Measurements from ENCODE around the gene CABLES1. TPM values are rescaled to one million over a fixed set of nuclear protein-coding genes. Genes with fewer than 3 reads are reported as not detected.

The CABLES1 gene
- total RNA-seq, 1 donor from 2014 or later: 39.3 TPM

DNA sequence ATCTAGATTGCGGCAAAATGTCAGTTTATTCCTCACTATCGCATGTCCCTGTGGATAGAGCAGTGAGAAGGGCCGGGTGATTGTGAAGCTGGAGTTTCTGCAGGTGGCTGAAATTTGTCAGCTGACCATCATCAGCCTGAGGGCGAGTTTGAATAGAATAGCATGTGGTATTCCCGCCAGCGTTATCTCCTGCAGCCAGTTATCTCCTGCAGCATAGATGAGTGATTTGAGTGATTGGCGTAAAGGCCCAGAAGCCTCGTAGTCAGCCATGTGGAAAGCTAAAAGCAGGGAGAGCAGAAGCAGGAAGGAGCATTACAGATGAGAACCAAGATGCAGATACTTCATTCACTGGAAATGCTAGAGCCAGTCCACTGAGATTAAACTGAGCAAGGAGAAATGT lies 65.5 kb downstream of the CABLES1 start:
- intact Hi-C loops (cut with DNase I): no loop called here
- no peaks in the 10 kb centered on the region for H3K4me1 ChIP-seq
- DNase-seq (ENCODE audit: extremely low spot score in 2 of 2): no peak
- no peak overlapping the region for H3K27ac ChIP-seq
- no peak overlapping the region for H3K4me3 ChIP-seq
- no peaks in the 10 kb centered on the region for H3K36me3 ChIP-seq
- TF ChIP-seq POLR2AphosphoS5 (IDR thresholded peaks at IDR 0.05; ENCODE audit: insufficient read depth in 1 of 2, low read depth in 1 of 2): no peak
- TF ChIP-seq POLR2A (IDR thresholded peaks at IDR 0.05): no peak
- TF ChIP-seq CTCF (IDR thresholded peaks at IDR 0.05): no peak
- H3K9me3 ChIP-seq: no peaks in the 10 kb centered on the region
- no peaks in the 10 kb centered on the region for H3K27me3 ChIP-seq

DNA sequence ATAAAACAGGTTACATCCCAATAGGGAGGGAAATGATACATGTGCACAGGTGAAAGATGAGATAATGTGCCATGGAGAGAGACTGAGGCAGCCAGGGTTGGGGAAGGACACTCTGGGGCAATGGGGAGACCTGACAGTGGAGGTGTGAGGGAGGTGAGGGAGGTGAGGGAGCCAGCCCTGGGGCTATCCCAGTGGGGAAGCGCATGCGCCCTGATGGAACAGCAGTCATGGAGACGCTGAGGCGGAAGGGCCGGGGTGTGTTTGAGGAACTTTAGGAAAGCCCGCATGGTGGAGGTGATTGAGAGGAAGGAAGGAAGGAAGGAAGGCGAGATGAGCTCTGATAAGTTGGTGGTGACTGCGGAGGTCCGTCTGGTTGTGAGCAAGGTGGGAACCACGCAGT lies 66.5 kb downstream of the CABLES1 start:
- H3K36me3 ChIP-seq: no peaks in the 10 kb centered on the region
- TF ChIP-seq POLR2AphosphoS5 (IDR thresholded peaks at IDR 0.05; ENCODE audit: insufficient read depth in 1 of 2, low read depth in 1 of 2): no peak
- no peak for TF ChIP-seq POLR2A (IDR thresholded peaks at IDR 0.05)
- TF ChIP-seq CTCF (IDR thresholded peaks at IDR 0.05): no peak
- no peak overlapping the region for H3K27ac ChIP-seq
- no peaks in the 10 kb centered on the region for H3K27me3 ChIP-seq
- no peaks in the 10 kb centered on the region for H3K4me1 ChIP-seq
- H3K4me3 ChIP-seq: no peak overlapping the region
- DNase-seq (ENCODE audit: extremely low spot score in 2 of 2): no peak
- H3K9me3 ChIP-seq: no peaks in the 10 kb centered on the region
- intact Hi-C loops (cut with DNase I): no loop called here

DNA sequence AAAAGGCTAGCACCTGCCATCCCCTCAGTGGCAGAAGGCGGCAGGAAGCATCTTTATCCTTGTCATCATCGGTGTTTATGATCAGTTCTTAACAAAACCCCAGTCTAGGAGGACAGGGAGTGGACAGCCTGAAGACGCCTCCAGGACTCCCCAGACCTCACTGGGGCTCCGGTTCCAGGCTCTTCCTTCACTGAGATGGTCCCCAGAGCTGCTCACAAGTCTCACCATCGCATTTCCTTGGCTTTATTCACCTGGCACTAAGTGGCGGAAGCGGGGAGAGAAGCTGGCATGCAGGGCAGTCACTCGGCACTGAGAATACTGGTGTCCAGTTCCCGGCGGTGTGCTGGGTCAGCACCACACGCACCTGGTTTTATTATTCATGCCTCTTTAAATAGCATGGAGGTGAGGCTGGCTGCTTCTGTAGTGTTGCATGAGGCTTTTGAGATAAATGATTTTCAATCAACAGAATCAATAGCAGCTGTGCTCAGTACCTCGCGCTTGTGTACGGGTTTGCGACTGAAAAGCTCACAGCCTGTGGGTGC lies 68.7 kb downstream of the CABLES1 start:
- no peak for DNase-seq (ENCODE audit: extremely low spot score in 2 of 2)
- H3K4me3 ChIP-seq: no peak overlapping the region
- H3K27me3 ChIP-seq: no peaks in the 10 kb centered on the region
- H3K36me3 ChIP-seq: no peaks in the 10 kb centered on the region
- no peak for TF ChIP-seq POLR2AphosphoS5 (IDR thresholded peaks at IDR 0.05; ENCODE audit: insufficient read depth in 1 of 2, low read depth in 1 of 2)
- H3K27ac ChIP-seq: no peak overlapping the region
- intact Hi-C loops (cut with DNase I): no loop called here
- no peaks in the 10 kb centered on the region for H3K4me1 ChIP-seq
- no peaks in the 10 kb centered on the region for H3K9me3 ChIP-seq

GRCh38 chr18:23204589-23205235 lies 69.4 kb downstream of the CABLES1 start:
- Histone ChIP-seq H3K4me1 (no peaks in the 10 kb centered on the region), H3K9me3 (no peaks in the 10 kb centered on the region), H3K4me3 (no peak overlapping the region), H3K27ac (no peak overlapping the region), H3K27me3 (no peaks in the 10 kb centered on the region), H3K36me3 (no peaks in the 10 kb centered on the region)
- intact Hi-C loops (cut with DNase I): no loop called here
- TF ChIP-seq POLR2A (IDR thresholded peaks at IDR 0.05) (no peak), CTCF (IDR thresholded peaks at IDR 0.05) (no peak), POLR2AphosphoS5 (IDR thresholded peaks at IDR 0.05; ENCODE audit: insufficient read depth in 1 of 2, low read depth in 1 of 2) (no peak)
- no peak for DNase-seq (ENCODE audit: extremely low spot score in 2 of 2)

GRCh38 chr18:23205980-23206379 lies 70.7 kb downstream of the CABLES1 start:
- no peak overlapping the region for H3K27ac ChIP-seq
- TF ChIP-seq POLR2A (IDR thresholded peaks at IDR 0.05): no peak
- H3K4me3 ChIP-seq: no peak overlapping the region
- intact Hi-C loops (cut with DNase I): no loop called here
- H3K36me3 ChIP-seq: no peaks in the 10 kb centered on the region
- no peaks in the 10 kb centered on the region for H3K27me3 ChIP-seq
- H3K4me1 ChIP-seq: no peaks in the 10 kb centered on the region
- DNase-seq (ENCODE audit: extremely low spot score in 2 of 2): no peak
- H3K9me3 ChIP-seq: no peaks in the 10 kb centered on the region

GRCh38 chr18:23207191-23207955 lies 72.1 kb downstream of the CABLES1 start:
- H3K27me3 ChIP-seq: no peaks in the 10 kb centered on the region
- no peaks in the 10 kb centered on the region for H3K36me3 ChIP-seq
- TF ChIP-seq CTCF (IDR thresholded peaks at IDR 0.05): no peak
- TF ChIP-seq POLR2AphosphoS5 (IDR thresholded peaks at IDR 0.05; ENCODE audit: insufficient read depth in 1 of 2, low read depth in 1 of 2): no peak
- no peak for TF ChIP-seq POLR2A (IDR thresholded peaks at IDR 0.05)
- H3K4me3 ChIP-seq: no peak overlapping the region
- no peak overlapping the region for H3K27ac ChIP-seq
- intact Hi-C loops (cut with DNase I): no loop called here
- H3K4me1 ChIP-seq: peaks cover 11% of the 10 kb centered on the region
- no peak for DNase-seq (ENCODE audit: extremely low spot score in 2 of 2)
- H3K9me3 ChIP-seq: no peaks in the 10 kb centered on the region

All from vagina (tissue), 2 donors.